ENCODE measurements around the gene APBB2.

DNA sequence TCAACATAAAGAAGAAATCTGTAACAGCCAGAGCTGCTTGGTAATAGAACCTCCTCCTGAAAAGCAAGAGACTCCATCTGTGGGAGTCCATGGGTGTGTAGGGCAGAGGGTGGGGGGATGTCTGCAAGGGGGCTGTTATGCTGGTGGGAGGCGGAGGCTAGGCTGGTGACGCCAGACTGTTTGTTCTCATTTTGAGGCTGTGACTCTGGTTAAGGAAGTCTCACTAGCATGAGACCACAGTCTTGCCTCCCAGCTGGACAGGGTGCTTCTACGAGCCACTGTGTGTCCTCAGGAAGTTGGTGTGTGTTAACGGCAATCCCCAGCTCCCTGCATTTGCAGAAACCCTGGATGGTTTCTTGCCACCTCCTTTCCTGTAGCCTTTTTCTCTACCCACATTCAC lies 384.8 kb downstream of the APBB2 start:
- TF ChIP-seq POLR2A (IDR thresholded peaks at IDR 0.05), result no peak
- TF ChIP-seq, protein P1, sequence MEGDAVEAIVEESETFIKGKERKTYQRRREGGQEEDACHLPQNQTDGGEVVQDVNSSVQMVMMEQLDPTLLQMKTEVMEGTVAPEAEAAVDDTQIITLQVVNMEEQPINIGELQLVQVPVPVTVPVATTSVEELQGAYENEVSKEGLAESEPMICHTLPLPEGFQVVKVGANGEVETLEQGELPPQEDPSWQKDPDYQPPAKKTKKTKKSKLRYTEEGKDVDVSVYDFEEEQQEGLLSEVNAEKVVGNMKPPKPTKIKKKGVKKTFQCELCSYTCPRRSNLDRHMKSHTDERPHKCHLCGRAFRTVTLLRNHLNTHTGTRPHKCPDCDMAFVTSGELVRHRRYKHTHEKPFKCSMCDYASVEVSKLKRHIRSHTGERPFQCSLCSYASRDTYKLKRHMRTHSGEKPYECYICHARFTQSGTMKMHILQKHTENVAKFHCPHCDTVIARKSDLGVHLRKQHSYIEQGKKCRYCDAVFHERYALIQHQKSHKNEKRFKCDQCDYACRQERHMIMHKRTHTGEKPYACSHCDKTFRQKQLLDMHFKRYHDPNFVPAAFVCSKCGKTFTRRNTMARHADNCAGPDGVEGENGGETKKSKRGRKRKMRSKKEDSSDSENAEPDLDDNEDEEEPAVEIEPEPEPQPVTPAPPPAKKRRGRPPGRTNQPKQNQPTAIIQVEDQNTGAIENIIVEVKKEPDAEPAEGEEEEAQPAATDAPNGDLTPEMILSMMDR (IDR thresholded peaks at IDR 0.05), result no peak
